Keratinocyte (primary cell): Measurements from ENCODE around the gene GOLGA6L10. TPM values are rescaled to one million over a fixed set of nuclear protein-coding genes. Genes with fewer than 3 reads are reported as not detected.

ENCODE experiments used
- DNase-seq: peaks from one replicate; pipeline ENCODE4 v3.0.0-alpha.2; 2011; ENCODE audit warnings: low read depth, missing footprints, low spot score
- FAIRE-seq: peaks from 2 replicates; lab custom pipeline; 2011; peaks lifted over from hg19 to GRCh38; lab: Jason Lieb, UNC
- H2AFZ ChIP-seq: 2 replicates; pipeline ENCODE4 v1.6.0; 2012; ENCODE audit warnings: low read length, control low read depth, inconsistent platforms; ENCODE audit not compliant: control insufficient read depth
- H3K27ac ChIP-seq: 2 replicates; pipeline ENCODE4 v1.5.1; 2011; ENCODE audit warnings: low read length; ENCODE audit not compliant: control insufficient read depth, insufficient read depth
- H3K27me3 ChIP-seq: 3 replicates; pipeline ENCODE4 v1.6.0; 2011; ENCODE audit warnings: low read length; ENCODE audit not compliant: control insufficient read depth, insufficient read depth; ENCODE audit errors: extremely low read depth
- H3K36me3 ChIP-seq, 2 experiments: 2 replicates in 1 of 2; 3 replicates in 1 of 2; pipeline ENCODE4 v1.5.1; 2011; ENCODE audit warnings: low read length in 2 of 2, mild to moderate bottlenecking in 1 of 2; ENCODE audit not compliant: control insufficient read depth in 2 of 2, insufficient read depth in 2 of 2; ENCODE audit errors: extremely low read depth in 1 of 2
- H3K4me1 ChIP-seq: 3 replicates; pipeline ENCODE4 v1.5.1; 2011; ENCODE audit warnings: low read length; ENCODE audit not compliant: control insufficient read depth, insufficient read depth; ENCODE audit errors: extremely low read depth
- H3K4me2 ChIP-seq: 3 replicates; pipeline ENCODE4 v1.6.0; 2011; ENCODE audit warnings: low read depth, low read length; ENCODE audit not compliant: control insufficient read depth, insufficient read depth; ENCODE audit errors: extremely low read depth
- H3K4me3 ChIP-seq, 3 experiments: fragments of 200-600 bp in 1 of 3; sonication (generic) in 1 of 3; 2 replicates in 2 of 3; 3 replicates in 1 of 3; pipeline ENCODE4 v1.5.1; 2011 to 2016; ENCODE audit warnings: low read length in 3 of 3, mild to moderate bottlenecking in 3 of 3, control low read depth in 2 of 3, inconsistent platforms in 1 of 3, low read depth in 1 of 3, mixed read lengths in 1 of 3, mixed run types in 1 of 3, moderate library complexity in 1 of 3; ENCODE audit not compliant: control insufficient read depth in 2 of 3, insufficient read depth in 2 of 3; ENCODE audit errors: extremely low read depth in 1 of 3
- H3K79me2 ChIP-seq: 2 replicates; pipeline ENCODE4 v1.6.0; 2012; ENCODE audit warnings: low read length; ENCODE audit not compliant: control insufficient read depth, insufficient read depth
- H3K9ac ChIP-seq: 3 replicates; pipeline ENCODE4 v1.6.0; 2011; ENCODE audit warnings: low read length; ENCODE audit not compliant: control insufficient read depth, insufficient read depth; ENCODE audit errors: extremely low read depth
- H3K9me1 ChIP-seq: 3 replicates; pipeline ENCODE4 v1.6.0; 2011; ENCODE audit warnings: low read length; ENCODE audit not compliant: control insufficient read depth, insufficient read depth; ENCODE audit errors: extremely low read depth
- H3K9me3 ChIP-seq: 2 replicates; pipeline ENCODE4 v1.5.1; 2012; ENCODE audit warnings: low read depth, low read length; ENCODE audit not compliant: control insufficient read depth
- H4K20me1 ChIP-seq: 3 replicates; pipeline ENCODE4 v1.6.0; 2011; ENCODE audit warnings: low read length; ENCODE audit not compliant: control insufficient read depth, insufficient read depth; ENCODE audit errors: extremely low read depth
- EZH2 ChIP-seq: IDR thresholded peaks from one replicate; pipeline ENCODE4 v1.6.1; 2012; ENCODE audit warnings: inconsistent platforms, mild to moderate bottlenecking, low read length, moderate library complexity
- dilution Hi-C: fragments of 300-500 bp; cut with MboI; formaldehyde crosslinking; loops from one replicate; pipeline ENCODE4 v1.7.0; 2020; ENCODE audit warnings: low sequenced_read_pairs; ENCODE audit not compliant: extremely low pct_ligation_motif_present
- polyA plus RNA-seq, 5 experiments: library from polyadenylated mRNA; depleted of rRNA in 3 of 5; stranded (reverse) in 3 of 5; stranded (forward) in 1 of 5; unstranded in 1 of 5; fragments of >200 nt; gene quantifications; 1 replicate in 1 of 5; 2 replicates in 3 of 5; 3 replicates in 1 of 5; pipeline versions ENCODE4 v1.2.1 to v1.2.3, GENCODE V29; 2011 to 2012; ENCODE audit warnings: missing spikeins in 2 of 5, low read depth in 1 of 5, low replicate concordance in 1 of 5
- TF ChIP-seq, protein P1 (sequence below), 3 experiments: IDR thresholded peaks in 1 of 3; conservative IDR thresholded peaks in 1 of 3; optimal IDR thresholded peaks in 1 of 3; 2 replicates in 2 of 3; 3 replicates in 1 of 3; pipeline versions ENCODE3 to v1.5.1; 2011; ENCODE audit warnings: low read length in 3 of 3, mild to moderate bottlenecking in 3 of 3, moderate library complexity in 2 of 3, control low read depth in 1 of 3, inconsistent platforms in 1 of 3; ENCODE audit not compliant: insufficient read depth in 2 of 3; ENCODE audit errors: extremely low read depth in 1 of 3

Gene GOLGA6L10
- polyA plus RNA-seq, 1 donor (not counting 4 experiments of a cell fraction or from before 2014, with no cell fraction given): 1.6 TPM

DNA sequence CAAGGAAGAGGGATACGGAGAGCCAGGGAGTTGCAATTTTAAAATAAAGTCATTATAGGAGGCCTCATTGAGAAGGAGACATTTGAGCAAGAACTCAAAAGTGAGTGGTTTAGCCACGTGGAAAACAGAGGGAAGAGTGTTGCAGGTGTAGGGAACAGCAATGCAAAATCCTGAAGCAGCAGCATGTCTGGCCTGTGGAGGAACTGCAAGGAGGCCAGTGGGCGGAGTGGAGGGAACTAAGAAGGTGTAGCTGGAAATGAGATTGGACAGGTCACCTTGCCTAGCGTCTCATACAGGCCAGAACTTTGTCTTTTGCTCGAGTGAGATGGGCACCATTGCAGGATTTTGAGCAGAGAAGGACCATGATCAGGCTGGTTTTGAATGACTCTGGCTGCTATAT is 51.7 kb downstream of the GOLGA6L10 start:
- FAIRE-seq: no peak
- no peak overlapping the region for H3K27ac ChIP-seq
- dilution Hi-C loops: no loop called here

DNA sequence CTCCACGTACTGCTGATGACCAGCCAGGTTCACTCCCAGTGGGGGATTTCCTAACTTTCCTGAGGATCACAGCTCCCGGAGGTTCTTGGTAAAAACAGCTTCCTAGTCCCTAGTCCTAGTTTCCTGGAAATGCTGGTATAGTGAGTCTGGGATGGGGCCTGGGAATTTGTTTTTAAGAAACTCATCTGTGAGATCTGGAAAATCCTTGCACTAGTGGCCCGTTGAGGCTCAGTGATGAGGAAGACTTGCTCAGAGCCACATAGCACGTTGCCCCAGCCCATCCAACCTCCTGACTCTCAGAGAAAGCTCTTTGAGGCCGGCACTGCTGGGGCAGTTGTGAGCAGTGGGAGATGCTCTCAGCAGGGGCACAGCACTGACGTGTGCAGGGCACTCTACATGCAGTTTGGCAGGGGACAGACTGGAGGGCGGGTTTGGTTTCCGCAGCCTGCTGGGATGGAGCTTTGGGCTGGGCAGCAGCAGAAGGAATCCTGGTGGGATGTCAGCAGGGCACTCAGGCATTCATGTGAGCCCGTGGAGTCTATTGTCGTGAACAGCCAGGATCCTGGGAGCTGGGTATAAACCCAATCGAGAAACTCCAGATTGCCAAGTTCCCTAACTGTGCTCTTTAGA is 55.1 kb downstream of the GOLGA6L10 start:
- Histone ChIP-seq H3K27me3 (peaks cover 3% of the 10 kb centered on the region), H3K4me3 (no peak overlapping the region), H3K36me3 (no peaks in the 10 kb centered on the region), H2AFZ (no peak overlapping the region), H3K27ac (no peak overlapping the region), H3K9ac (no peak overlapping the region), H3K9me3 (no peaks in the 10 kb centered on the region), H3K4me2 (no peak overlapping the region), H3K4me1 (no peaks in the 10 kb centered on the region), H4K20me1 (no peaks in the 10 kb centered on the region), H3K9me1 (no peaks in the 10 kb centered on the region), H3K79me2 (no peaks in the 10 kb centered on the region)
- no peak for DNase-seq
- dilution Hi-C loops: no loop called here
- FAIRE-seq: no peak
- no peak for TF ChIP-seq EZH2
- TF ChIP-seq, protein P1, sequence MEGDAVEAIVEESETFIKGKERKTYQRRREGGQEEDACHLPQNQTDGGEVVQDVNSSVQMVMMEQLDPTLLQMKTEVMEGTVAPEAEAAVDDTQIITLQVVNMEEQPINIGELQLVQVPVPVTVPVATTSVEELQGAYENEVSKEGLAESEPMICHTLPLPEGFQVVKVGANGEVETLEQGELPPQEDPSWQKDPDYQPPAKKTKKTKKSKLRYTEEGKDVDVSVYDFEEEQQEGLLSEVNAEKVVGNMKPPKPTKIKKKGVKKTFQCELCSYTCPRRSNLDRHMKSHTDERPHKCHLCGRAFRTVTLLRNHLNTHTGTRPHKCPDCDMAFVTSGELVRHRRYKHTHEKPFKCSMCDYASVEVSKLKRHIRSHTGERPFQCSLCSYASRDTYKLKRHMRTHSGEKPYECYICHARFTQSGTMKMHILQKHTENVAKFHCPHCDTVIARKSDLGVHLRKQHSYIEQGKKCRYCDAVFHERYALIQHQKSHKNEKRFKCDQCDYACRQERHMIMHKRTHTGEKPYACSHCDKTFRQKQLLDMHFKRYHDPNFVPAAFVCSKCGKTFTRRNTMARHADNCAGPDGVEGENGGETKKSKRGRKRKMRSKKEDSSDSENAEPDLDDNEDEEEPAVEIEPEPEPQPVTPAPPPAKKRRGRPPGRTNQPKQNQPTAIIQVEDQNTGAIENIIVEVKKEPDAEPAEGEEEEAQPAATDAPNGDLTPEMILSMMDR (optimal IDR thresholded peaks at IDR 0.05 in 1 of 3, IDR thresholded peaks at IDR 0.05 in 1 of 3, conservative IDR thresholded peaks at IDR 0.05 in 1 of 3; ENCODE audit: extremely low read depth in 1 of 3, insufficient read depth in 2 of 3, low read length in 3 of 3): no peak

More for the DNA sequence above, 51.7 kb downstream of the GOLGA6L10 start:
- peaks cover 7% of the 10 kb centered on the region for H3K27me3 ChIP-seq
- no peaks in the 10 kb centered on the region for H3K9me3 ChIP-seq
- H2AFZ ChIP-seq: no peak overlapping the region
- no peaks in the 10 kb centered on the region for H3K9me1 ChIP-seq
- H4K20me1 ChIP-seq: no peaks in the 10 kb centered on the region
- no peak for DNase-seq
- H3K36me3 ChIP-seq: no peaks in the 10 kb centered on the region
- no peaks in the 10 kb centered on the region for H3K79me2 ChIP-seq
- no peak overlapping the region for H3K4me2 ChIP-seq
- no peaks in the 10 kb centered on the region for H3K4me1 ChIP-seq
- TF ChIP-seq EZH2: no peak
- TF ChIP-seq, protein P1 (optimal IDR thresholded peaks at IDR 0.05 in 1 of 3, IDR thresholded peaks at IDR 0.05 in 1 of 3, conservative IDR thresholded peaks at IDR 0.05 in 1 of 3; ENCODE audit: extremely low read depth in 1 of 3, insufficient read depth in 2 of 3, low read length in 3 of 3): no peak
- H3K9ac ChIP-seq: no peak overlapping the region
- H3K4me3 ChIP-seq: no peak overlapping the region
